ENCODE data around the gene SPATS1. TPM values are rescaled to one million over a fixed set of nuclear protein-coding genes. Genes with fewer than 3 reads are reported as not detected.

The SPATS1 gene
- not detected in 2 replicates for total RNA-seq (2014; rRNA removed; shearing (Covaris generic))

GRCh38 chr6:44342489-44342888, at the start of gene SPATS1:
TSS of gene SPATS1 (plus strand) at chr6:44342650. CDS start at chr6:44343096, 446 bp downstream.

GRCh38 chr6:44312901-44313788, 29.3 kb upstream of the SPATS1 start, which contains the start of gene AARS2:
TSS of gene AARS2 (minus strand) at chr6:44313347. CDS start at chr6:44313323, 24 bp downstream.

GRCh38 chr6:44387346-44388134, 45.1 kb downstream of the SPATS1 start, which contains the start of gene CDC5L:
TSS of gene CDC5L (plus strand) at chr6:44387706. CDS start at chr6:44387824, 118 bp downstream.

Other genes starting within 250 kb of the SPATS1 start
- 64.7 and 73.3 TPM in 2 replicates for gene MRPL14, start 215.2 kb upstream of the SPATS1 start, total RNA-seq (2014; rRNA removed; shearing (Covaris generic))
- gene TMEM63B, start 215.1 kb upstream of the SPATS1 start, total RNA-seq (2014; rRNA removed; shearing (Covaris generic)): 13.9 and 15.7 TPM in 2 replicates
- gene CAPN11, start 183.8 kb upstream of the SPATS1 start, total RNA-seq (2014; rRNA removed; shearing (Covaris generic)): 0.34 TPM in 1 of 2 replicates, not detected in the other
- not detected in 2 replicates for gene MYMX, start 125.7 kb upstream of the SPATS1 start, total RNA-seq (2014; rRNA removed; shearing (Covaris generic))
- 16.3 and 21.6 TPM in 2 replicates for gene SLC29A1, start 119.1 kb upstream of the SPATS1 start, total RNA-seq (2014; rRNA removed; shearing (Covaris generic))
- gene HSP90AB1, start 95.5 kb upstream of the SPATS1 start, total RNA-seq (2014; rRNA removed; shearing (Covaris generic)): 919 and 953 TPM in 2 replicates
- 76.1 and 78.0 TPM in 2 replicates for gene SLC35B2, start 85.1 kb upstream of the SPATS1 start, total RNA-seq (2014; rRNA removed; shearing (Covaris generic))
- gene NFKBIE, start 77.1 kb upstream of the SPATS1 start, total RNA-seq (2014; rRNA removed; shearing (Covaris generic)): 8.4 and 10.1 TPM in 2 replicates
- 0.03 TPM in 1 of 2 replicates, not detected in the other for gene TMEM151B, start 72.2 kb upstream of the SPATS1 start, total RNA-seq (2014; rRNA removed; shearing (Covaris generic))
- gene AARS2, start 29.3 kb upstream of the SPATS1 start, total RNA-seq (2014; rRNA removed; shearing (Covaris generic)): 21.3 and 21.6 TPM in 2 replicates
- 17.7 and 21.6 TPM in 2 replicates for gene CDC5L, start 45.1 kb downstream of the SPATS1 start, total RNA-seq (2014; rRNA removed; shearing (Covaris generic))